ENCODE measurements around the gene RIOK3. TPM values are rescaled to one million over a fixed set of nuclear protein-coding genes. Genes with fewer than 3 reads are reported as not detected.
"Not testable (repeated sequence)": the region's sequence is repeated elsewhere in the genome, so short reads cannot be mapped to it uniquely, and the experiment has no call there.

RIOK3 gene
- total RNA-seq, 5 donors from 2014 or later (not counting 1 experiment from before 2014, with no cell fraction given) = 63.1 to 99.2 (median 65.3) TPM

GRCh38 chr18:23484561-23485182, 31.6 kb downstream of the RIOK3 start:
- POLR2A ChIA-PET = interaction anchor here in 1 of 2 donors (0.5 kb wide), 1 partner anchor 32 kb away, joined by 4 read pairs; no protein-coding TSS in a partner anchor
- Mint-ChIP-seq H3K4me3 (no peak overlapping the region), H3K36me3 (peaks cover 20% of the 10 kb centered on the region), H3K27me3 (no peaks in the 10 kb centered on the region), H3K27ac (no peak overlapping the region), H3K4me1 (peaks cover 15 to 24% (median 19%) of the 10 kb centered on the region in 3 donors), H3K9me3 (no peaks in the 10 kb centered on the region)
- Histone ChIP-seq H3K27me3 (replicated peaks in 1 of 2; ENCODE audit: control insufficient read depth in 2 of 2, extremely low read depth in 1 of 2, insufficient read depth in 2 of 2, low read length in 1 of 2) (no peaks in the 10 kb centered on the region), H3K4me3 (ENCODE audit: control insufficient read depth in 1 of 2, extremely low read depth in 1 of 2, low read length in 1 of 2) (no peak overlapping the region), H3K27ac (ENCODE audit: low read length) (no peak overlapping the region), H3K9me3 (no peaks in the 10 kb centered on the region), H3K36me3 (ENCODE audit: control insufficient read depth in 2 of 2, extremely low read depth in 1 of 2, insufficient read depth in 1 of 2, low read length in 1 of 2) (peaks cover under 1 to 24% of the 10 kb centered on the region in 2 donors), H3K4me1 (ENCODE audit: control insufficient read depth in 1 of 2, extremely low read depth in 1 of 2, insufficient read depth in 2 of 2, low read length in 2 of 2) (peaks cover 7 to 8% of the 10 kb centered on the region in 2 experiments)
- WGBS (ENCODE audit: insufficient coverage) = no CpG with 5 or more reads among the region's 8 CpGs
- ATAC-seq (replicated peaks in 1 of 4) (no peak), DNase-seq (no peak)
- CTCF ChIA-PET = interaction anchor here in 1 of 2 donors (0.6 to 1.5 kb wide), 3 partner anchors 14 to 37 kb away, joined by 3 to 7 read pairs (median 3); no protein-coding TSS in a partner anchor

GRCh38 chr18:23485386-23485785, 32.3 kb downstream of the RIOK3 start:
- WGBS (ENCODE audit: insufficient coverage) = 100% methylated on average over 3 of the region's 7 CpGs
- H3K36me3 ChIP-seq (ENCODE audit: control insufficient read depth in 2 of 2, extremely low read depth in 1 of 2, insufficient read depth in 1 of 2, low read length in 1 of 2) = peaks cover 0 to 17% of the 10 kb centered on the region in 2 donors
- H3K4me3 ChIP-seq (ENCODE audit: control insufficient read depth in 1 of 2, extremely low read depth in 1 of 2, low read length in 1 of 2) = no peak overlapping the region
- CTCF ChIA-PET = interaction anchor here (0.7 to 1.5 kb wide), 2 partner anchors 30 to 91 kb away, joined by 3 to 5 read pairs; no protein-coding TSS in a partner anchor
- peaks cover 7 to 8% of the 10 kb centered on the region in 2 experiments for H3K4me1 ChIP-seq (ENCODE audit: control insufficient read depth in 1 of 2, extremely low read depth in 1 of 2, insufficient read depth in 2 of 2, low read length in 2 of 2)
- Mint-ChIP-seq H3K36me3 (peaks cover 14% of the 10 kb centered on the region), H3K27me3 (no peaks in the 10 kb centered on the region), H3K4me1 (peaks cover 15 to 24% (median 19%) of the 10 kb centered on the region in 3 donors), H3K27ac (no peak overlapping the region), H3K9me3 (no peaks in the 10 kb centered on the region), H3K4me3 (no peak overlapping the region)
- POLR2A ChIA-PET = no interaction called here
- no peak overlapping the region for H3K27ac ChIP-seq (ENCODE audit: low read length)
- no peaks in the 10 kb centered on the region for H3K9me3 ChIP-seq
- H3K27me3 ChIP-seq (replicated peaks in 1 of 2; ENCODE audit: control insufficient read depth in 2 of 2, extremely low read depth in 1 of 2, insufficient read depth in 2 of 2, low read length in 1 of 2) = no peaks in the 10 kb centered on the region
- ATAC-seq (replicated peaks in 1 of 4) (no peak), DNase-seq (no peak)

GRCh38 chr18:23487738-23488570, 34.9 kb downstream of the RIOK3 start:
- no peaks in the 10 kb centered on the region for H3K27me3 Mint-ChIP-seq
- DNase-seq (peak in 29 of 35 experiments; percentile 7 to 54 (median 24)), ATAC-seq (replicated peaks in 1 of 4) (peak; percentile 77 to 89 (median 80))
- Histone ChIP-seq H3K27ac (ENCODE audit: low read length) (peak overlapping the region; percentile 81), H3K9me3 (no peaks in the 10 kb centered on the region), H3K4me1 (ENCODE audit: control insufficient read depth in 1 of 2, extremely low read depth in 1 of 2, insufficient read depth in 2 of 2, low read length in 2 of 2) (peaks cover 7 to 8% of the 10 kb centered on the region in 2 experiments), H3K4me3 (ENCODE audit: control insufficient read depth in 1 of 2, extremely low read depth in 1 of 2, low read length in 1 of 2) (peak overlapping the region; percentile 32 to 50), H3K27me3 (replicated peaks in 1 of 2; ENCODE audit: control insufficient read depth in 2 of 2, extremely low read depth in 1 of 2, insufficient read depth in 2 of 2, low read length in 1 of 2) (no peaks in the 10 kb centered on the region), H3K36me3 (ENCODE audit: control insufficient read depth in 2 of 2, extremely low read depth in 1 of 2, insufficient read depth in 1 of 2, low read length in 1 of 2) (no peaks in the 10 kb centered on the region)
- peaks cover 5% of the 10 kb centered on the region for H3K36me3 Mint-ChIP-seq
- H3K4me1 Mint-ChIP-seq = peaks cover 15 to 24% (median 19%) of the 10 kb centered on the region in 3 donors
- H3K27ac Mint-ChIP-seq = peak overlapping the region; percentile 83 to 93
- ChIA-PET CTCF (interaction anchor here (0.6 to 1.8 kb wide), 9 partner anchors 9 to 734 kb away, joined by 3 to 7 read pairs (median 4); no protein-coding TSS in a partner anchor), POLR2A (interaction anchor here (0.5 to 1.0 kb wide), 6 partner anchors 8 to 1739 kb away, joined by 3 to 13 read pairs (median 4); partner anchors contain the start of gene RIOK3 (in 1 of the 2))
- H3K4me3 Mint-ChIP-seq = peak overlapping the region; percentile 60 to 64 (median 60)
- H3K9me3 Mint-ChIP-seq = no peaks in the 10 kb centered on the region
- 25% methylated on average over 10 of the region's 14 CpGs for WGBS (ENCODE audit: insufficient coverage)

DNA sequence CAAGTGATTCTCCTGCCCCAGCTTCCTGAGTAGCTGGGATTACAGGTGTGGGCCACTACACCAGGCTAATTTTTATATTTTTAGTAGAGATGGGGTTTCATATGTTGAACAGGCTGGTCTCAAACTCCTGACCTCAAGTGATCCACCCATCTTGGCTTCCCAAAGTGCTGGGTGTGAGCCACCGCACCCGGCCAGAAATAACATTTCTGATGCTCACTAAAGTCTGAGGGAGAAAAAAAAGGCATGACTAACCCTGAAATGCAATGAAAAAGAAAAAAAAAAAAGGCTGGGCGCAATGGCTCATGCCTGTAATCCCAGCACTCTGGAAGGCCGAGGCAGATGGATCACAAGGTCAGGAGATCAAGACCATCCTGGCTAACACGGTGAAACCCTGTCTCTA, 36.5 kb downstream of the RIOK3 start:
- H3K4me1 ChIP-seq (ENCODE audit: control insufficient read depth in 1 of 2, extremely low read depth in 1 of 2, insufficient read depth in 2 of 2, low read length in 2 of 2); H3K4me3 ChIP-seq (ENCODE audit: control insufficient read depth in 1 of 2, extremely low read depth in 1 of 2, low read length in 1 of 2); H3K27ac ChIP-seq (ENCODE audit: low read length); H3K27me3 Mint-ChIP-seq; H3K9me3 ChIP-seq; DNase-seq; H3K36me3 Mint-ChIP-seq; H3K4me3 Mint-ChIP-seq; ATAC-seq (replicated peaks in 1 of 4); H3K36me3 ChIP-seq (ENCODE audit: control insufficient read depth in 2 of 2, extremely low read depth in 1 of 2, insufficient read depth in 1 of 2, low read length in 1 of 2); H3K27me3 ChIP-seq (replicated peaks in 1 of 2; ENCODE audit: control insufficient read depth in 2 of 2, extremely low read depth in 1 of 2, insufficient read depth in 2 of 2, low read length in 1 of 2); H3K27ac Mint-ChIP-seq; H3K9me3 Mint-ChIP-seq: not testable (repeated sequence)
- WGBS (ENCODE audit: insufficient coverage) = no CpG with 5 or more reads among the region's 5 CpGs
- ChIA-PET POLR2A (interaction anchor here in 1 of 2 donors (0.7 kb wide), 2 partner anchors 511 to 591 kb away, joined by 7 to 10 read pairs; no protein-coding TSS in a partner anchor), CTCF (interaction anchor here in 1 of 2 donors (0.7 kb wide), 2 partner anchors 19 kb away, joined by 3 to 6 read pairs; no protein-coding TSS in a partner anchor)
- peaks cover 15 to 22% (median 19%) of the 10 kb centered on the region in 3 donors for H3K4me1 Mint-ChIP-seq

DNA sequence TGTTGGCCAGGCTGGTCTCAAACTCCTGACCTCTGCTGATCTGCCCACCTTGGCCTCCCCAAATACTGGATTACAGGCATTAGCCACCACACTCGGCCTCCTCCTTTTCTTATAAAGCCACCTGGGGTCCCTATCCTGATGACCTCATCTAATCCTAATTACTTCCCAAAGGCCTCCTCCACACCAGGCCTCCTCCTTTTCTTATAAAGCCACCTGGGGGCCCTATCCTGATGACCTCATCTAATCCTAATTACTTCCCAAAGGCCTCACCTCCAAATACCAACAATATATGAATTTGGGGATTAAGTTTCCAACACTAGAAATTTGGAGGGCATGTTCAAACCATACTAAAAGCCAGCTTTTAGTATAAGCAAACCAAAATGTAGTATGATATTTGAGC, 40.6 kb downstream of the RIOK3 start:
- 92% methylated on average over 1 of the region's 1 CpG for WGBS (ENCODE audit: insufficient coverage)
- H3K27ac Mint-ChIP-seq = no peak overlapping the region
- H3K27me3 Mint-ChIP-seq = no peaks in the 10 kb centered on the region
- ChIA-PET CTCF (interaction anchor here in 1 of 2 donors (0.5 kb wide), 1 partner anchor 16 kb away, joined by 4 read pairs; no protein-coding TSS in a partner anchor), POLR2A (no interaction called here)
- Histone ChIP-seq H3K27ac (ENCODE audit: low read length) (no peak overlapping the region), H3K9me3 (no peaks in the 10 kb centered on the region), H3K4me3 (ENCODE audit: control insufficient read depth in 1 of 2, extremely low read depth in 1 of 2, low read length in 1 of 2) (no peak overlapping the region), H3K27me3 (replicated peaks in 1 of 2; ENCODE audit: control insufficient read depth in 2 of 2, extremely low read depth in 1 of 2, insufficient read depth in 2 of 2, low read length in 1 of 2) (no peaks in the 10 kb centered on the region), H3K4me1 (ENCODE audit: control insufficient read depth in 1 of 2, extremely low read depth in 1 of 2, insufficient read depth in 2 of 2, low read length in 2 of 2) (peaks cover under 1 to 3% of the 10 kb centered on the region in 2 experiments), H3K36me3 (ENCODE audit: control insufficient read depth in 2 of 2, extremely low read depth in 1 of 2, insufficient read depth in 1 of 2, low read length in 1 of 2) (no peaks in the 10 kb centered on the region)
- DNase-seq (no peak), ATAC-seq (replicated peaks in 1 of 4) (no peak)
- H3K4me1 Mint-ChIP-seq = peaks cover under 1 to 12% (median 4%) of the 10 kb centered on the region in 3 donors
- H3K36me3 Mint-ChIP-seq = no peaks in the 10 kb centered on the region
- no peaks in the 10 kb centered on the region for H3K9me3 Mint-ChIP-seq
- H3K4me3 Mint-ChIP-seq = no peak overlapping the region

DNA sequence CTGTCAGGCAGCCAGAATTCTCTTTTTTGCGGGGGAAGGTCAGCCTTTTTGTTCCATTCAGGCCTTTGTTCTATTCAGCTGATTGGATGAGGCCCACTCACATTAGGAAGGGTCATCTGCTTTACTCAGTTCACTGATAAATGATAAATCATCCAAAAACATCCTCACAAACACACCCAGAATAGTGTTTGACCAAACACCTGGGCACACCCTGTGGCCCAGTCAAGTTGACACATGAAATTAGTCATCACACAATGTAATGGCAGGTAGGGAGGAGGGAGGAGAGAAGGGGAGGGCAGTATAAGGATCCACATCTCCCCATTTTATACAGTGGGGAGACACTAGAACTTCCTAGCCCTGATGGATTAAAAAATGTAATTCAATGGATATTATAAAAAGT, 41.9 kb downstream of the RIOK3 start:
- H3K27me3 ChIP-seq (replicated peaks in 1 of 2; ENCODE audit: control insufficient read depth in 2 of 2, extremely low read depth in 1 of 2, insufficient read depth in 2 of 2, low read length in 1 of 2) = no peaks in the 10 kb centered on the region
- no peaks in the 10 kb centered on the region for H3K36me3 Mint-ChIP-seq
- no peak overlapping the region for H3K27ac ChIP-seq (ENCODE audit: low read length)
- no peaks in the 10 kb centered on the region for H3K9me3 ChIP-seq
- H3K4me3 ChIP-seq (ENCODE audit: control insufficient read depth in 1 of 2, extremely low read depth in 1 of 2, low read length in 1 of 2) = no peak overlapping the region
- 100% methylated on average over 1 of the region's 1 CpG for WGBS (ENCODE audit: insufficient coverage)
- peaks cover 0 to 9% of the 10 kb centered on the region in 2 experiments for H3K4me1 ChIP-seq (ENCODE audit: control insufficient read depth in 1 of 2, extremely low read depth in 1 of 2, insufficient read depth in 2 of 2, low read length in 2 of 2)
- ChIA-PET POLR2A (no interaction called here), CTCF (no interaction called here)
- no peak for ATAC-seq (replicated peaks in 1 of 4)
- peaks cover 6 to 19% (median 14%) of the 10 kb centered on the region in 3 donors for H3K4me1 Mint-ChIP-seq
- DNase-seq = no peak
- no peak overlapping the region for H3K4me3 Mint-ChIP-seq
- no peak overlapping the region for H3K27ac Mint-ChIP-seq
- H3K27me3 Mint-ChIP-seq = no peaks in the 10 kb centered on the region
- H3K36me3 ChIP-seq (ENCODE audit: control insufficient read depth in 2 of 2, extremely low read depth in 1 of 2, insufficient read depth in 1 of 2, low read length in 1 of 2) = no peaks in the 10 kb centered on the region
- H3K9me3 Mint-ChIP-seq = no peaks in the 10 kb centered on the region

Data from T-cell (primary cell).